Measurements from ENCODE around the gene TSPAN11.

Gene TSPAN11

DNA sequence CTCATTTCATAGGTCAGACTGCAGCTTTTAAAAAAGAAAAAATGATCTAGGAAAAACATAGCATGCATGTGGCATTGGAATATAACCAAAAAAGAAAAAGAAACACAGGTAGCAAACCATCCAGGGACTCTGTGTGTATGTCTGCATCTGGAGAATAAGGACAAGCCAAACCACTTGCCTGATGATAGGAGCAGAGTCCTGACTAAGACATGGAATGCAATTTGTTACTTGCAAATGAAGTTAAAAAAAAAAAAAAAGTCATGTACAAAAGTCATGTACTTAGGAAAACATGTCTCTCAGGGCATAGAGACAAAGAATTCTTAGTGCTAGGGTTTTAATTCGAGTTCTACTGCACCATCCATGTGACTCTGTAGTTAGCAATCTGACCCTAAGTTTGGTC, 15.9 kb downstream of the TSPAN11 start:
- no peak for DNase-seq (ENCODE audit: low read depth)
- TF ChIP-seq, protein P1, sequence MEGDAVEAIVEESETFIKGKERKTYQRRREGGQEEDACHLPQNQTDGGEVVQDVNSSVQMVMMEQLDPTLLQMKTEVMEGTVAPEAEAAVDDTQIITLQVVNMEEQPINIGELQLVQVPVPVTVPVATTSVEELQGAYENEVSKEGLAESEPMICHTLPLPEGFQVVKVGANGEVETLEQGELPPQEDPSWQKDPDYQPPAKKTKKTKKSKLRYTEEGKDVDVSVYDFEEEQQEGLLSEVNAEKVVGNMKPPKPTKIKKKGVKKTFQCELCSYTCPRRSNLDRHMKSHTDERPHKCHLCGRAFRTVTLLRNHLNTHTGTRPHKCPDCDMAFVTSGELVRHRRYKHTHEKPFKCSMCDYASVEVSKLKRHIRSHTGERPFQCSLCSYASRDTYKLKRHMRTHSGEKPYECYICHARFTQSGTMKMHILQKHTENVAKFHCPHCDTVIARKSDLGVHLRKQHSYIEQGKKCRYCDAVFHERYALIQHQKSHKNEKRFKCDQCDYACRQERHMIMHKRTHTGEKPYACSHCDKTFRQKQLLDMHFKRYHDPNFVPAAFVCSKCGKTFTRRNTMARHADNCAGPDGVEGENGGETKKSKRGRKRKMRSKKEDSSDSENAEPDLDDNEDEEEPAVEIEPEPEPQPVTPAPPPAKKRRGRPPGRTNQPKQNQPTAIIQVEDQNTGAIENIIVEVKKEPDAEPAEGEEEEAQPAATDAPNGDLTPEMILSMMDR (IDR thresholded peaks at IDR 0.05; ENCODE audit: control insufficient read depth, extremely low read depth, insufficient read depth) = no peak
- H3K4me3 ChIP-seq (ENCODE audit: low read depth, low read length) = no peak overlapping the region

DNA sequence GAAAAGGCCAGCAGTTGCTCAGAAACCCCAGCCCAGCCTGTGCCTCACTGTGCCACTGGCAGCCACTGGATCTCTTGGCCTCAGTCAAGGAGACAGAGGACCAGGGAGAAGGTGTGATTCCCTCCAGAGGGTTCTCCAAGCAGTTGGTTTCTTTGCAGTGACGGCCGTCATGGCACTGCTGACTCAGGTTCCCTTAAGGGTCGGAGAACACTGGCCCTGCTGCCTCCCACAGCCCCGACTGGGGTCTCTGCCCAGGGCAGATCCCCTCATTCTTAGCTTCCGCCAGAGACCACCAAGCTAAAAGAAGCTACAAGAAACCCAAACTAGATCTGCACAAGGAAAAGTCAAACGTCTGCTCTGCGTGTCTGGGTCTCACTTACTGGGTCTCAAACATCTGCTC, 16.4 kb downstream of the TSPAN11 start:
- TF ChIP-seq, protein P1 (IDR thresholded peaks at IDR 0.05; ENCODE audit: control insufficient read depth, extremely low read depth, insufficient read depth) = no peak
- H3K4me3 ChIP-seq (ENCODE audit: low read depth, low read length) = no peak overlapping the region
- no peak for DNase-seq (ENCODE audit: low read depth)

DNA sequence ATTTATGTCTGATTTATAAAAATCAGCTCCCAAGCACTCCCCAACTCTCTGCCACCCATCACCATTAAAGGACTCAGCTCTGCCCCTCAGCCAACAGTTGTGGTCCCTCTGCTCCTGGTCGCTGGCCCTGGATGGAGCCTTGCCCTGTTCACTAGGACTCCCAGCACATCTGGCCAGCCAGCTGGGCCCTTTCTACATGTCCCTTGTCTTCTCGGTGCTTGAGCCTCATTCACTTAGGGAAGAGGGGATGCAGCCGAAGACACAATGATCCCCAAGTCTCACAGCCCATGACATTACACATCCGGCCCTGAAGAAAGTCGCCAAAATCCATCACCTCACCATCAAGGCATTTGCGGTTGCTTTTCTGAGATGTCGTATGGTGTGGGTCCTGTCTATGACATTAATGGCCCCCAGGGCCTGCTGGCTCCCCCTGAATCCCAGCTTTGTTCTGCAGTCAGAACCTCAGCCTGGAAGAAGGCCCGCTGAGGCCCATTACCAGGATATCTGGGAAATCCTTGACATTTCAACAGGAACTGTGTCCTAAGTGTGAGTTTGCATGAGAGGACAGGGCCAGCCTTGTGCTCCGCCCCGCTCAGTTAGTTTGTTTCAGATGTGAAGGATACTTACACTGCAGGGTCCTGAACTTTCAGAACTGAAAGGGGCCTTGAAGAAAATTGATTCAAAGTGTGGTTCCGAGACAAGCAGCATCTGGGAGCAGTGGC, 19.1 kb downstream of the TSPAN11 start:
- no peak overlapping the region for H3K4me3 ChIP-seq (ENCODE audit: low read depth, low read length)
- DNase-seq (ENCODE audit: low read depth) = no peak
- TF ChIP-seq, protein P1 (IDR thresholded peaks at IDR 0.05; ENCODE audit: control insufficient read depth, extremely low read depth, insufficient read depth) = no peak

DNA sequence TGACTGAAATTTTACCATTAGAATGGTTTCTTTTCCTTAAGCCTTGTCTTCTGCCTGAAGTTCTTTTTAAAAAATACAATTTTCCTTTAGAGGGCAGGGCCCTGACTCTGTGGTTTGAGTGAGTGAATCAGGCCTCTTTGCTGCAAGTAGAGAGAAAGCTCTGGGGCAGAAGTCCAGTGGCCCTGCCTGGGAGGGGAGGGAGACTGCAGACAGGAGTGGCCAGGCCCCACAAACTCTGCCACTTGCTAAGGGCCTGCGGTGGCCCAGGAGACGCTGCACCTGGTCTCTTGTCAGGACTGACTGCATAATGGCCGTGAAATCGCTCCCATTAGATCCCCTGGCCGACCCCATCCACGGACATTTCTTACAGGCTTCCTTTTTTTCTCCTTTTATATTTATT, 25.5 kb downstream of the TSPAN11 start:
- TF ChIP-seq, protein P1 (IDR thresholded peaks at IDR 0.05; ENCODE audit: control insufficient read depth, extremely low read depth, insufficient read depth) = no peak
- DNase-seq (ENCODE audit: low read depth) = no peak
- H3K4me3 ChIP-seq (ENCODE audit: low read depth, low read length) = no peak overlapping the region

DNA sequence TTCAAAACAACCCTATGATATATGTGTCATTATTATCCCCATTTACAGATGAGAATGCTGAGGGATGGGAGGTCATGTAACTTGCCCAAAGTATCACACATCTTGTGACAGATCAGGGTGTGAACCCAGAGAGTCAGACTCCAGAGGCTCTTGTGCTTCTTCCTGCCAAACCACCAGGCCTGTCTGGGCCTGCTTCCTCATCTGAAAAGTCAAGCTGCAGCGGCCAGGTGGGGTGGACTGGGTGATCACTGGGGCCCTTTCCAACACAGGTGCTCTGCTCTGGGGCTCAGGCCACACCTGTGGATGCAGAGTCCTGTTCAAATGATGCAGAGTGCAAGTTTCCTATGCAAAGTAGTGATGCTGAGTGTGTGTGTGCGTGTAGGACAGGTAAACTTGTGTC, 26.7 kb downstream of the TSPAN11 start:
- DNase-seq (ENCODE audit: low read depth) = no peak
- no peak overlapping the region for H3K4me3 ChIP-seq (ENCODE audit: low read depth, low read length)
- TF ChIP-seq, protein P1 (IDR thresholded peaks at IDR 0.05; ENCODE audit: control insufficient read depth, extremely low read depth, insufficient read depth) = no peak

DNA sequence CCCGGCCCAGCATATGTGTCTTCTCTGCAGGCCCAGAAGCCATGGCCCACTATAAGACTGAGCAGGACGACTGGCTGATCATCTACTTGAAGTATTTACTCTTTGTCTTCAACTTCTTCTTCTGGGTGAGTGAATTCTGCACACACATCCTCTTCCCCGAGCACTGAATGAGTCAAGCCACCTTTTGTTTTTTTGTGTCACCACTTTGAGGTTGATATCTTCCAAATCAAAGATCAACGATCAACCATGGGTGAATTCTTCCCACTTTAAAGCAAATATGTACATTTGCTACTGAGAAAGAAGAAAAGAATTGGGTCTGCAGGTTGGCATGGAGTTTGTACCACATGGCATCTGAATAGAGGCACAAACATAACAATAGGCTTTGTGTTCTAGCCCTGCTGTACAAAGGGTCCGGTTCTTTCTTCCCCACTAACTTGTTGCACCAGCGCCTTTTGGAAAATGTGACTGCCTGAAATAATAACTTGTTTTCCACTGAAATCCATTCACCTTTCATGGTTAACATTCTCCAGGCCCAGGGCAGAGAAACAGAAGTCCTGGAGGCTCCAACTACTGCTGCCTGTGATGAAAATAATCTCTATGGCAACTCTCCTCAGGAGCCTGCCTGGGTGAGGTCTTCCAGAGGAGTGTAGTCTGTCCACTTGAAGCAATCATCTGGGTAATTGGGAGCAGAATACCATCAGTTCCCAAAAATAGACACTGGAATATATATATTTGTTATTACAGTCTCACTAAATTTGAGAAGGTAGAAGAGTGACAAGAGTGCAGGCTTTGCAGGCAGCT, 27.6 kb downstream of the TSPAN11 start:
- DNase-seq (ENCODE audit: low read depth) = no peak
- TF ChIP-seq, protein P1 (IDR thresholded peaks at IDR 0.05; ENCODE audit: control insufficient read depth, extremely low read depth, insufficient read depth) = no peak

More for the DNA sequence above, 27.6 kb downstream of the TSPAN11 start:
- no peak overlapping the region for H3K4me3 ChIP-seq (ENCODE audit: low read depth, low read length)

All from LNCaP clone FGC (cell line).